Measurements from ENCODE around the gene DFFB. TPM values are rescaled to one million over a fixed set of nuclear protein-coding genes. Genes with fewer than 3 reads are reported as not detected.

Gene DFFB
- total and polyA plus RNA-seq, 9 of the 15 experiments (the other 6 are each of a cell fraction or from before 2014, with no cell fraction given): 2.3 to 15.8 (median 11.5) TPM

DNA sequence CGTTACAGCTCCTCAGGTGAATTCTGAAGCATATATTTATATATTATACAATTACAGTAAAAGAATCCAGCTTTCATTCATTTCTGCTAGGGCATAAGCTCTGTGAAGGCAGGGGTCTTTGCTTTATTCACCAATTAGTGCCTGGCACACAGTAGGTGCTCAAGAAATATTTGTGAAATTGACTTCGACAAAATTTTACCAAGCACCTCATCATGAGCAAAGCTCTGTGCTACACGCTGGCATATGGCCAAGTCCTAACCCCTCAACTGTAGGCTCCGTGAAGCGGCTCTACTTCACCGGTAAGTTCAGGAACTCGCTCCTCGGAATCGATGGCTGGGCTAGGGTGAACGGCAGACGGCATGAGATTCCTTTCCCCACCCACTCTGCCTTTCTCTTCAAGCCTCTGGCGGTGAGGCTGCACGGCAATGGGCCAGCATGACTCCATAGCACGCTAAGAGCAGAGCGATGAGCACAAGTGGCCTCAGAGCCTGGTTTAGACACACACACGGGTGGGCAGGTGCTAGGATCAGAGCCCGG is 34.1 kb downstream of the DFFB start:
- BruUV-seq (replicated peaks): no TSS peak
- H3K27me3 ChIP-seq (ENCODE audit: control insufficient read depth in 2 of 2, insufficient read depth in 2 of 2, low read length in 2 of 2): no peaks in the 10 kb centered on the region
- no peak overlapping the region for H3K27ac ChIP-seq (ENCODE audit: extremely low read depth, low read depth, low read length)
- no peaks in the 10 kb centered on the region for H3K9me3 ChIP-seq (replicated peaks; ENCODE audit: control insufficient read depth, insufficient read depth, low read depth, low read length)
- H3K4me2 ChIP-seq (ENCODE audit: insufficient read depth, low read length): no peak overlapping the region
- FAIRE-seq: no peak
- in situ Hi-C loops (cut with MboI): no loop called here
- peaks cover 37% of the 10 kb centered on the region for H3K79me2 ChIP-seq (ENCODE audit: control insufficient read depth, insufficient read depth, low read length)
- no peaks in the 10 kb centered on the region for H3K9me1 ChIP-seq (ENCODE audit: control insufficient read depth, insufficient read depth, low read length)
- DNase-seq (ENCODE audit: extremely low read depth in 1 of 4, low spot score in 3 of 4): no peak
- ATAC-seq: no peak
- no peak overlapping the region for H3K4me3 ChIP-seq
- peaks cover 10% of the 10 kb centered on the region; the same call in 1 of the 2 replicates for H4K20me1 ChIP-seq (replicated peaks; ENCODE audit: control insufficient read depth, insufficient read depth, low read length)
- intact Hi-C loops (cut with micrococcal nuclease): no loop called here
- ChIA-PET POLR2A (interaction anchor here (0.6 to 0.7 kb wide), 2 partner anchors 25 to 32 kb away, joined by 3 read pairs; no protein-coding TSS in a partner anchor), CTCF (ENCODE audit: low intra/inter-chr PET ratio) (no interaction called here)
- no peak for TF ChIP-seq NELFE (IDR thresholded peaks at IDR 0.05; ENCODE audit: insufficient read depth, insufficient read length)
- no peak for TF ChIP-seq ZNF174 (CRISPR knock-in tag; IDR thresholded peaks at IDR 0.05)
- TF ChIP-seq NFIX (CRISPR knock-in tag; IDR thresholded peaks at IDR 0.05; ENCODE audit: low read depth): peak; percentile 6; the same call in 1 of the 2 replicates
- TF ChIP-seq MTA3 (IDR thresholded peaks at IDR 0.05; ENCODE audit: borderline replicate concordance): no peak
- no peak for TF ChIP-seq CBX1 (IDR thresholded peaks at IDR 0.05; ENCODE audit: low read depth)
- TF ChIP-seq ZKSCAN1 (IDR thresholded peaks at IDR 0.05; ENCODE audit: low read depth, low read length): peak; percentile 56; the same call in 1 of the 2 replicates
- no peak for TF ChIP-seq ZNF217 (CRISPR knock-in tag; IDR thresholded peaks at IDR 0.05)
- TF ChIP-seq NFIC (IDR thresholded peaks at IDR 0.05): peak; percentile 81
- TF ChIP-seq, protein P1, sequence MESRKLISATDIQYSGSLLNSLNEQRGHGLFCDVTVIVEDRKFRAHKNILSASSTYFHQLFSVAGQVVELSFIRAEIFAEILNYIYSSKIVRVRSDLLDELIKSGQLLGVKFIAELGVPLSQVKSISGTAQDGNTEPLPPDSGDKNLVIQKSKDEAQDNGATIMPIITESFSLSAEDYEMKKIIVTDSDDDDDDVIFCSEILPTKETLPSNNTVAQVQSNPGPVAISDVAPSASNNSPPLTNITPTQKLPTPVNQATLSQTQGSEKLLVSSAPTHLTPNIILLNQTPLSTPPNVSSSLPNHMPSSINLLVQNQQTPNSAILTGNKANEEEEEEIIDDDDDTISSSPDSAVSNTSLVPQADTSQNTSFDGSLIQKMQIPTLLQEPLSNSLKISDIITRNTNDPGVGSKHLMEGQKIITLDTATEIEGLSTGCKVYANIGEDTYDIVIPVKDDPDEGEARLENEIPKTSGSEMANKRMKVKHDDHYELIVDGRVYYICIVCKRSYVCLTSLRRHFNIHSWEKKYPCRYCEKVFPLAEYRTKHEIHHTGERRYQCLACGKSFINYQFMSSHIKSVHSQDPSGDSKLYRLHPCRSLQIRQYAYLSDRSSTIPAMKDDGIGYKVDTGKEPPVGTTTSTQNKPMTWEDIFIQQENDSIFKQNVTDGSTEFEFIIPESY (CRISPR knock-in tag; IDR thresholded peaks at IDR 0.05): peak; percentile 76
- H2AFZ ChIP-seq (ENCODE audit: low read depth, low read length): no peak overlapping the region
- H3K9ac ChIP-seq (ENCODE audit: insufficient read depth in 1 of 2, low read depth in 2 of 2, low read length in 2 of 2): no peak overlapping the region
- peaks cover 0 to 7% of the 10 kb centered on the region in 2 experiments; a peak in 3 of 5 replicates for H3K4me1 ChIP-seq (replicated peaks in 1 of 2; ENCODE audit: control insufficient read depth in 2 of 2, insufficient read depth in 2 of 2, low read length in 2 of 2)
- H3K36me3 ChIP-seq (ENCODE audit: control insufficient read depth, insufficient read depth, low read length): peaks cover 80% of the 10 kb centered on the region
- 94% methylated on average over 17 of the region's 17 CpGs for WGBS (ENCODE audit: insufficient coverage, low coverage, missing lambda C conversion rate)

Measured in K562 (cell line).